ENCODE data around the gene CDO1. TPM values are rescaled to one million over a fixed set of nuclear protein-coding genes. Genes with fewer than 3 reads are reported as not detected.

Gene CDO1
- total RNA-seq, 2 donors from 2014 or later, result 7.6 to 11.7 TPM

GRCh38 chr5:115767424-115767823 lies 49.0 kb downstream of the CDO1 start:
- no peak for DNase-seq
- no peaks in the 10 kb centered on the region for H3K4me1 ChIP-seq (ENCODE audit: control insufficient read depth, insufficient read depth, low read length)
- no peak for TF ChIP-seq CTCF (conservative IDR thresholded peaks at IDR 0.05)
- Mint-ChIP-seq H3K36me3 (ENCODE audit: low read depth) (peaks cover 1% of the 10 kb centered on the region), H3K9me3 (peaks cover 9% of the 10 kb centered on the region), H3K4me3 (no peak overlapping the region), H3K27me3 (ENCODE audit: insufficient read depth) (no peaks in the 10 kb centered on the region), H3K27ac (no peak overlapping the region), H3K4me1 (no peaks in the 10 kb centered on the region)
- WGBS, 2 experiments (ENCODE audit: insufficient coverage in 1 of 2, insufficient read length in 1 of 2), result 80 to 94% methylated on average over 2 to 3 of the region's 3 CpGs
- H3K27me3 ChIP-seq (ENCODE audit: control insufficient read depth, insufficient read depth, low read length, poor library complexity, severe bottlenecking), result no peaks in the 10 kb centered on the region
- no peak overlapping the region for H3K9ac ChIP-seq (ENCODE audit: extremely low read depth, low read length, poor library complexity, severe bottlenecking)
- H3K36me3 ChIP-seq (ENCODE audit: control insufficient read depth, insufficient read depth, low read length), result no peaks in the 10 kb centered on the region
- H3K9me3 ChIP-seq (ENCODE audit: control insufficient read depth, low read length), result no peaks in the 10 kb centered on the region
- H3K27ac ChIP-seq (ENCODE audit: low read depth, low read length), result no peak overlapping the region
- no peak overlapping the region for H3K4me3 ChIP-seq (ENCODE audit: low read length)

- Mint-ChIP-seq H3K9me3 (peaks cover 14% of the 10 kb centered on the region), H3K27ac (no peak overlapping the region), H3K27me3 (ENCODE audit: insufficient read depth) (no peaks in the 10 kb centered on the region), H3K36me3 (ENCODE audit: low read depth) (peaks cover 1% of the 10 kb centered on the region), H3K4me3 (no peak overlapping the region), H3K4me1 (no peaks in the 10 kb centered on the region)
- no peak for TF ChIP-seq CTCF (conservative IDR thresholded peaks at IDR 0.05)
- Histone ChIP-seq H3K4me3 (ENCODE audit: low read length) (no peak overlapping the region), H3K27ac (ENCODE audit: low read depth, low read length) (no peak overlapping the region), H3K36me3 (ENCODE audit: control insufficient read depth, insufficient read depth, low read length) (no peaks in the 10 kb centered on the region), H3K9ac (ENCODE audit: extremely low read depth, low read length, poor library complexity, severe bottlenecking) (no peak overlapping the region), H3K27me3 (ENCODE audit: control insufficient read depth, insufficient read depth, low read length, poor library complexity, severe bottlenecking) (no peaks in the 10 kb centered on the region), H3K9me3 (ENCODE audit: control insufficient read depth, low read length) (no peaks in the 10 kb centered on the region), H3K4me1 (ENCODE audit: control insufficient read depth, insufficient read depth, low read length) (no peaks in the 10 kb centered on the region)
- no peak for DNase-seq
- 93% methylated on average over 1 of the region's 1 CpG; no CpG with 5 or more reads in 1 of the 2 experiments for WGBS, 2 experiments (ENCODE audit: insufficient coverage in 1 of 2, insufficient read length in 1 of 2)
These were observed 49.9 kb downstream of the CDO1 start for GRCh38 chr5:115766608-115767007.

GRCh38 chr5:115758356-115758755 lies 58.1 kb downstream of the CDO1 start:
- DNase-seq, result no peak
- H3K36me3 ChIP-seq (ENCODE audit: control insufficient read depth, insufficient read depth, low read length), result no peaks in the 10 kb centered on the region
- H3K9ac ChIP-seq (ENCODE audit: extremely low read depth, low read length, poor library complexity, severe bottlenecking), result no peak overlapping the region
- no peak overlapping the region for H3K4me3 ChIP-seq (ENCODE audit: low read length)
- no peak overlapping the region for H3K27ac Mint-ChIP-seq
- no peaks in the 10 kb centered on the region for H3K36me3 Mint-ChIP-seq (ENCODE audit: low read depth)
- no peaks in the 10 kb centered on the region for H3K27me3 ChIP-seq (ENCODE audit: control insufficient read depth, insufficient read depth, low read length, poor library complexity, severe bottlenecking)
- H3K9me3 ChIP-seq (ENCODE audit: control insufficient read depth, low read length), result no peaks in the 10 kb centered on the region
- no peaks in the 10 kb centered on the region for H3K27me3 Mint-ChIP-seq (ENCODE audit: insufficient read depth)
- 93 to 100% methylated on average over 3 to 5 of the region's 5 CpGs for WGBS, 2 experiments (ENCODE audit: insufficient coverage in 1 of 2, insufficient read length in 1 of 2)
- peaks cover 7% of the 10 kb centered on the region for H3K9me3 Mint-ChIP-seq
- no peak overlapping the region for H3K4me3 Mint-ChIP-seq
- H3K27ac ChIP-seq (ENCODE audit: low read depth, low read length), result no peak overlapping the region
- no peaks in the 10 kb centered on the region for H3K4me1 ChIP-seq (ENCODE audit: control insufficient read depth, insufficient read depth, low read length)
- no peak for TF ChIP-seq CTCF (conservative IDR thresholded peaks at IDR 0.05)
- H3K4me1 Mint-ChIP-seq, result no peaks in the 10 kb centered on the region
